ENCODE measurements around the gene YWHAB. TPM values are rescaled to one million over a fixed set of nuclear protein-coding genes. Genes with fewer than 3 reads are reported as not detected.

The YWHAB gene
- polyA plus RNA-seq, 1 of the 3 experiments (the other 2 are of a cell fraction) = 84.3 TPM

- Histone ChIP-seq H3K9ac (peak overlapping the region; percentile 96; the same call in 1 of the 2 replicates), H4K20me1 (ENCODE audit: insufficient read depth) (peaks cover 75% of the 10 kb centered on the region), H3K36me3 (replicated peaks in 1 of 2; ENCODE audit: control insufficient read depth in 1 of 2, insufficient read depth in 2 of 2, low read length in 1 of 2) (peaks cover 35 to 42% of the 10 kb centered on the region in 2 experiments), H3K4me3 (ENCODE audit: low read depth in 2 of 2, low read length in 1 of 2) (peak overlapping the region in 1 of 2 experiments; percentile 90; a peak in 2 of 4 replicates), H3F3A (replicated peaks; ENCODE audit: insufficient read depth) (peaks cover 6% of the 10 kb centered on the region), H3K4me2 (peak overlapping the region; percentile 91), H3K27ac (ENCODE audit: low read depth in 2 of 2, low read length in 1 of 2) (no peak overlapping the region; a peak in 1 of 4 replicates), H3K9me3 (no peaks in the 10 kb centered on the region), H3K9me2 (no peaks in the 10 kb centered on the region), H3K4me1 (ENCODE audit: control insufficient read depth in 1 of 2, insufficient read depth in 2 of 2, low read depth in 1 of 2, low read length in 1 of 2) (peaks cover 14 to 19% of the 10 kb centered on the region in 2 experiments; a peak in 3 of 4 replicates), H3K27me3 (ENCODE audit: insufficient read depth) (no peaks in the 10 kb centered on the region), H3K79me2 (ENCODE audit: insufficient read depth) (peaks cover 80% of the 10 kb centered on the region), H2AFZ (ENCODE audit: low read depth) (no peak overlapping the region)
- CTCF ChIA-PET = interaction anchor here (1.0 to 2.9 kb wide), 8 partner anchors 8 to 205 kb away, joined by 3 to 11 read pairs (median 4); partner anchors contain the start of gene PABPC1L
- POLR2A ChIA-PET = no interaction called here
- TF ChIP-seq RFX5 (IDR thresholded peaks at IDR 0.05; ENCODE audit: low read length) (no peak), USF2 (IDR thresholded peaks at IDR 0.05; ENCODE audit: borderline replicate concordance, low read depth, low read length) (no peak), MXI1 (IDR thresholded peaks at IDR 0.05; ENCODE audit: low read depth, low read length) (peak; percentile 22; the same call in 1 of the 2 replicates), CTCF (IDR thresholded peaks at IDR 0.05) (peak; percentile 44), PBX3 (IDR thresholded peaks at IDR 0.05) (no peak)
- WGBS (ENCODE audit: low lambda C conversion rate) = 63% methylated on average over 6 of the region's 6 CpGs
- DNase-seq = peak; percentile 25
These were observed 3.0 kb downstream of the YWHAB start for GRCh38 chr20:44888226-44889103.

GRCh38 chr20:44891826-44892225 is 6.3 kb downstream of the YWHAB start:
- Histone ChIP-seq H3F3A (replicated peaks; ENCODE audit: insufficient read depth) (peaks cover 6% of the 10 kb centered on the region), H3K9me3 (no peaks in the 10 kb centered on the region), H3K79me2 (ENCODE audit: insufficient read depth) (peaks cover 100% of the 10 kb centered on the region), H3K4me1 (ENCODE audit: control insufficient read depth in 1 of 2, insufficient read depth in 2 of 2, low read depth in 1 of 2, low read length in 1 of 2) (peaks cover 14 to 17% of the 10 kb centered on the region in 2 experiments; a peak in 3 of 4 replicates), H3K27me3 (ENCODE audit: insufficient read depth) (no peaks in the 10 kb centered on the region), H3K9ac (no peak overlapping the region), H4K20me1 (ENCODE audit: insufficient read depth) (peaks cover 100% of the 10 kb centered on the region), H3K9me2 (no peaks in the 10 kb centered on the region), H3K4me3 (ENCODE audit: low read depth in 2 of 2, low read length in 1 of 2) (no peak overlapping the region), H3K36me3 (replicated peaks in 1 of 2; ENCODE audit: control insufficient read depth in 1 of 2, insufficient read depth in 2 of 2, low read length in 1 of 2) (peaks cover 43 to 52% of the 10 kb centered on the region in 2 experiments), H3K27ac (ENCODE audit: low read depth in 2 of 2, low read length in 1 of 2) (no peak overlapping the region), H3K4me2 (no peak overlapping the region), H2AFZ (ENCODE audit: low read depth) (no peak overlapping the region)
- WGBS (ENCODE audit: low lambda C conversion rate) = 94% methylated on average over 1 of the region's 1 CpG
- TF ChIP-seq FOXJ3 (CRISPR knock-in tag; IDR thresholded peaks at IDR 0.05) (no peak), FOSL2 (IDR thresholded peaks at IDR 0.05; ENCODE audit: borderline replicate concordance, low read depth) (no peak), ZBTB33 (IDR thresholded peaks at IDR 0.05; ENCODE audit: borderline replicate concordance, low read depth) (no peak), TEAD4 (IDR thresholded peaks at IDR 0.05; ENCODE audit: borderline replicate concordance, insufficient read depth) (no peak), NRF1 (IDR thresholded peaks at IDR 0.05; ENCODE audit: low read depth, low read length) (no peak), TAF1 (IDR thresholded peaks at IDR 0.05; ENCODE audit: borderline replicate concordance, low read depth, low read length) (no peak), RCOR1 (IDR thresholded peaks at IDR 0.05; ENCODE audit: low read length) (no peak)
- DNase-seq = no peak
- POLR2A ChIA-PET = no interaction called here
- CTCF ChIA-PET = interaction anchor here (0.8 kb wide), 1 partner anchor 11 kb away, joined by 3 read pairs; no protein-coding TSS in a partner anchor

Measured in SK-N-SH (cell line).